ENCODE data around the gene SELE.

GRCh38 chr1:169753549-169753948 lies 19.7 kb upstream of the SELE start:
- TF ChIP-seq, protein P1, sequence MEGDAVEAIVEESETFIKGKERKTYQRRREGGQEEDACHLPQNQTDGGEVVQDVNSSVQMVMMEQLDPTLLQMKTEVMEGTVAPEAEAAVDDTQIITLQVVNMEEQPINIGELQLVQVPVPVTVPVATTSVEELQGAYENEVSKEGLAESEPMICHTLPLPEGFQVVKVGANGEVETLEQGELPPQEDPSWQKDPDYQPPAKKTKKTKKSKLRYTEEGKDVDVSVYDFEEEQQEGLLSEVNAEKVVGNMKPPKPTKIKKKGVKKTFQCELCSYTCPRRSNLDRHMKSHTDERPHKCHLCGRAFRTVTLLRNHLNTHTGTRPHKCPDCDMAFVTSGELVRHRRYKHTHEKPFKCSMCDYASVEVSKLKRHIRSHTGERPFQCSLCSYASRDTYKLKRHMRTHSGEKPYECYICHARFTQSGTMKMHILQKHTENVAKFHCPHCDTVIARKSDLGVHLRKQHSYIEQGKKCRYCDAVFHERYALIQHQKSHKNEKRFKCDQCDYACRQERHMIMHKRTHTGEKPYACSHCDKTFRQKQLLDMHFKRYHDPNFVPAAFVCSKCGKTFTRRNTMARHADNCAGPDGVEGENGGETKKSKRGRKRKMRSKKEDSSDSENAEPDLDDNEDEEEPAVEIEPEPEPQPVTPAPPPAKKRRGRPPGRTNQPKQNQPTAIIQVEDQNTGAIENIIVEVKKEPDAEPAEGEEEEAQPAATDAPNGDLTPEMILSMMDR (conservative IDR thresholded peaks at IDR 0.05) = no peak
- TF ChIP-seq ZFX (IDR thresholded peaks at IDR 0.05) = no peak
